Endodermal cell (in vitro differentiated cells): ENCODE data around the gene AQP1. TPM values are rescaled to one million over a fixed set of nuclear protein-coding genes. Genes with fewer than 3 reads are reported as not detected.

Experiments used
- DNase-seq: peaks from one replicate; pipeline ENCODE4 v3.0.0-alpha.2; 2017
- H3K27ac ChIP-seq: 2 replicates; pipeline ENCODE4 v1.5.1; 2013; ENCODE audit warnings: mild to moderate bottlenecking, low read depth, low read length, moderate library complexity
- H3K27me3 ChIP-seq: 2 replicates; pipeline ENCODE4 v1.6.1; 2013; ENCODE audit warnings: mild to moderate bottlenecking, low read length, moderate library complexity; ENCODE audit not compliant: insufficient read depth, control insufficient read depth, poor library complexity, severe bottlenecking
- H3K36me3 ChIP-seq: 2 replicates; pipeline ENCODE4 v1.7.0; 2013; ENCODE audit warnings: mild to moderate bottlenecking, low read length, moderate library complexity; ENCODE audit not compliant: control insufficient read depth, insufficient read depth
- H3K4me1 ChIP-seq: one replicate; pipeline ENCODE4 v1.7.0; 2013; ENCODE audit warnings: low read length; ENCODE audit not compliant: control insufficient read depth, insufficient read depth
- H3K4me3 ChIP-seq: 2 replicates; pipeline ENCODE4 v1.5.1; 2013; ENCODE audit warnings: mild to moderate bottlenecking, low read length, moderate library complexity
- H3K9ac ChIP-seq: 2 replicates; pipeline ENCODE4 v1.6.1; 2013; ENCODE audit warnings: mild to moderate bottlenecking, low read length, moderate library complexity; ENCODE audit not compliant: poor library complexity, severe bottlenecking; ENCODE audit errors: extremely low read depth
- H3K9me3 ChIP-seq: 2 replicates; pipeline ENCODE4 v1.6.1; 2013; ENCODE audit warnings: mild to moderate bottlenecking, low read length, moderate library complexity; ENCODE audit not compliant: control insufficient read depth
- H3K27ac Mint-ChIP-seq: 2 replicates; pipeline ENCODE4 v1.8.0; 2020; ENCODE audit warnings: mixed read lengths
- H3K27me3 Mint-ChIP-seq: 2 replicates; pipeline ENCODE4 v1.8.0; 2021; ENCODE audit warnings: mild to moderate bottlenecking, mixed read lengths; ENCODE audit not compliant: insufficient read depth
- H3K36me3 Mint-ChIP-seq: 2 replicates; pipeline ENCODE4 v1.8.0; 2020; ENCODE audit warnings: low read depth, mixed read lengths
- H3K4me1 Mint-ChIP-seq: 2 replicates; pipeline ENCODE4 v1.8.0; 2020; ENCODE audit warnings: mixed read lengths
- H3K4me3 Mint-ChIP-seq: 2 replicates; pipeline ENCODE4 v1.8.0; 2020; ENCODE audit warnings: mild to moderate bottlenecking, moderate library complexity, mixed read lengths
- H3K9me3 Mint-ChIP-seq: 2 replicates; pipeline ENCODE4 v1.8.0; 2020; ENCODE audit warnings: mild to moderate bottlenecking, mixed read lengths
- CTCF ChIP-seq: fragments of 200-600 bp; sonication (generic); conservative IDR thresholded peaks from 2 replicates; pipeline ENCODE4 v1.5.0; 2021; ENCODE audit warnings: antibody characterized with exemption, mild to moderate bottlenecking
- WGBS, 2 experiments: methylation state at CpG; one replicate each; pipeline versions ENCODE4 v1.1.5 to v1.1.7; 2013; ENCODE audit warnings: missing lambda C conversion rate in 2 of 2, mixed read lengths in 1 of 2; ENCODE audit not compliant: insufficient coverage in 1 of 2, insufficient read length in 1 of 2; 5-methylcytosine and 5-hydroxymethylcytosine counted together
- total RNA-seq, 2 donors: library from RNA; stranded (reverse); fragmentation: NEBNext Ultra II Directional in 1 of 2; extraction: Animal tissue kit (Norgen Biotek cat#: 25700) in 1 of 2; gene quantifications; 2 replicates in 1 of 2; 3 replicates in 1 of 2; pipeline ENCODE4 v1.2.1, GENCODE V29; 2021

AQP1 gene
- total RNA-seq, 2 donors from 2014 or later: 0.26 to 0.91 TPM

GRCh38 chr7:30913821-30914515 lies 2.3 kb downstream of the AQP1 start:
- TF ChIP-seq CTCF: no peak
- Histone ChIP-seq H3K27ac (no peak overlapping the region), H3K9ac (no peak overlapping the region), H3K36me3 (no peaks in the 10 kb centered on the region), H3K4me3 (no peak overlapping the region), H3K9me3 (no peaks in the 10 kb centered on the region), H3K27me3 (no peaks in the 10 kb centered on the region), H3K4me1 (peaks cover 11% of the 10 kb centered on the region)
- peak; percentile 44 for DNase-seq
- WGBS, 2 experiments: 80 to 90% methylated on average over 3 to 16 of the region's 16 CpGs
- Mint-ChIP-seq H3K4me3 (no peak overlapping the region), H3K36me3 (no peaks in the 10 kb centered on the region), H3K9me3 (no peaks in the 10 kb centered on the region), H3K27me3 (no peaks in the 10 kb centered on the region), H3K4me1 (peaks cover 22% of the 10 kb centered on the region), H3K27ac (no peak overlapping the region)

GRCh38 chr7:30914596-30914995 lies 2.9 kb downstream of the AQP1 start:
- no peak for TF ChIP-seq CTCF
- H3K36me3 Mint-ChIP-seq: no peaks in the 10 kb centered on the region

GRCh38 chr7:30915005-30915601 lies 3.5 kb downstream of the AQP1 start:
- peak; percentile 59 for DNase-seq
- Histone ChIP-seq H3K4me1 (peaks cover 11% of the 10 kb centered on the region), H3K4me3 (no peak overlapping the region), H3K27me3 (no peaks in the 10 kb centered on the region), H3K9ac (no peak overlapping the region), H3K9me3 (no peaks in the 10 kb centered on the region), H3K27ac (no peak overlapping the region), H3K36me3 (no peaks in the 10 kb centered on the region)
- Mint-ChIP-seq H3K4me1 (peaks cover 22% of the 10 kb centered on the region), H3K9me3 (no peaks in the 10 kb centered on the region), H3K27ac (no peak overlapping the region), H3K36me3 (no peaks in the 10 kb centered on the region), H3K27me3 (no peaks in the 10 kb centered on the region), H3K4me3 (no peak overlapping the region)
- 79 to 80% methylated on average over 11 of the region's 11 CpGs for WGBS, 2 experiments
- no peak for TF ChIP-seq CTCF

More at GRCh38 chr7:30914596-30914995, 2.9 kb downstream of the AQP1 start:
- Mint-ChIP-seq H3K4me1 (peaks cover 22% of the 10 kb centered on the region), H3K9me3 (no peaks in the 10 kb centered on the region), H3K27ac (no peak overlapping the region), H3K4me3 (no peak overlapping the region), H3K27me3 (no peaks in the 10 kb centered on the region)
- H3K27ac ChIP-seq: no peak overlapping the region
- H3K9ac ChIP-seq: no peak overlapping the region
- peaks cover 11% of the 10 kb centered on the region for H3K4me1 ChIP-seq
- DNase-seq: no peak
- H3K4me3 ChIP-seq: no peak overlapping the region
- 89 to 91% methylated on average over 1 to 4 of the region's 4 CpGs for WGBS, 2 experiments
- no peaks in the 10 kb centered on the region for H3K27me3 ChIP-seq
- H3K36me3 ChIP-seq: no peaks in the 10 kb centered on the region
- no peaks in the 10 kb centered on the region for H3K9me3 ChIP-seq
